Stimulated activated naive CD8-positive, alpha-beta T cell treated with anti-CD3 and anti-CD28 coated beads, Interleukin-15, amount 100 ng/mL, for 72 hours (primary cell): ENCODE results near the gene XPNPEP2.

ENCODE experiments used
- ATAC-seq: fragments of 150-1000 bp; cut with Tn5 transposase; 2 replicates; pipeline ENCODE4 v1.10.0; 2021; ENCODE audit warnings: mild to moderate bottlenecking, moderate library complexity
- DNase-seq, 2 donors: peaks; one replicate each; pipeline ENCODE4 v3.0.0; 2021 to 2022
- H3K27ac Mint-ChIP-seq, 2 donors: one replicate each; pipeline ENCODE4 v1.8.0; 2022; ENCODE audit warnings: mild to moderate bottlenecking in 2 of 2, mixed read lengths in 2 of 2, moderate library complexity in 2 of 2
- H3K27me3 Mint-ChIP-seq: one replicate; pipeline ENCODE4 v1.8.0; 2022; ENCODE audit warnings: mixed read lengths
- H3K4me1 Mint-ChIP-seq: one replicate; pipeline ENCODE4 v1.8.0; 2022; ENCODE audit warnings: mild to moderate bottlenecking, mixed read lengths
- H3K4me3 Mint-ChIP-seq, 2 donors: one replicate each; pipeline ENCODE4 v1.8.0; 2022; ENCODE audit warnings: mild to moderate bottlenecking in 2 of 2, mixed read lengths in 2 of 2, moderate library complexity in 1 of 2
- H3K9me3 Mint-ChIP-seq, 2 donors: one replicate each; pipeline ENCODE4 v1.8.0; 2022; ENCODE audit warnings: mixed read lengths in 2 of 2

The XPNPEP2 gene

DNA sequence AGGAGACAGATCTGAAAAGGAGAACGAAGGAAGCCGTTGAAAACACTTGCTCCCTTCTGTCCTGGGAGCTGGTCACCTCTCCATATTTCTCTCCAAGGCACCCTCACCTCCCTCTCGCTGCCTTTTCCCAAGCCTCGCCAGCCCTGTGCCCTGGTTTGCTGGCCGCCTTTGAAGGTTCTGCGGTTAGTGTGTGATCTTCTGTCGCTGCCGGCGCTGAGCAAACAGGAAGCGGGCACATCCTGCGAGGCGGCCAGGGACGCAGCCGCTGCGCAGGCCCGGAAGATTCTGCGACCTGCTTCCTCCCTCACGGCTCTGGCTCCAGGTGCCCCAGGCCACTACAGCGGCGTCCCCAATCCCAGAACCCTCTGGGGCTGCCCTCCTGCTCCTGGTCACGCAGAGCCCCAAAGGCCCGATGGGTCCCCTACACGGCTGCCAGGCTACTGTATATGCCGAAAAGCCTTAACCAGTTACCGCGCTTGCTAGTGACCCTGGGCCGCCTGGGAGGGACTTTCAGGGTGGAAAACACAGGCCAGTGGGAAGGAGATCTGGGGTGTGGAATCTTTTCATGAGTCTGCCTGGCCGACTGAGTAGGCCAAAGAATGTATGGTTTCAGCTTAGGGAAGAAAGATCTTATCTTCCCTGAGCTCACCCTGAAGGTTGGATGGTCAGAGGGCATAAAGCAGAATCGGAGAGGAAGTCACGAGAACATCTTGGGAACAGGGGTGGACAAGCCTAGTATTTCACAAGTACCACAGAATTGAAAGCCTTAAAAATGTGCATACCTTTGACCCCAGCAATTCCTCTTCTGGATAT, 38.6 kb downstream of the XPNPEP2 start:
- H3K9me3 Mint-ChIP-seq: no peaks in the 10 kb centered on the region
- peak overlapping the region; percentile 90 to 92 for H3K4me3 Mint-ChIP-seq
- H3K27ac Mint-ChIP-seq: peak overlapping the region; percentile 96 to 98
- no peaks in the 10 kb centered on the region for H3K27me3 Mint-ChIP-seq
- H3K4me1 Mint-ChIP-seq: peaks cover 64% of the 10 kb centered on the region
- peak; percentile 27 for ATAC-seq
- DNase-seq: peak; percentile 56 to 74

DNA sequence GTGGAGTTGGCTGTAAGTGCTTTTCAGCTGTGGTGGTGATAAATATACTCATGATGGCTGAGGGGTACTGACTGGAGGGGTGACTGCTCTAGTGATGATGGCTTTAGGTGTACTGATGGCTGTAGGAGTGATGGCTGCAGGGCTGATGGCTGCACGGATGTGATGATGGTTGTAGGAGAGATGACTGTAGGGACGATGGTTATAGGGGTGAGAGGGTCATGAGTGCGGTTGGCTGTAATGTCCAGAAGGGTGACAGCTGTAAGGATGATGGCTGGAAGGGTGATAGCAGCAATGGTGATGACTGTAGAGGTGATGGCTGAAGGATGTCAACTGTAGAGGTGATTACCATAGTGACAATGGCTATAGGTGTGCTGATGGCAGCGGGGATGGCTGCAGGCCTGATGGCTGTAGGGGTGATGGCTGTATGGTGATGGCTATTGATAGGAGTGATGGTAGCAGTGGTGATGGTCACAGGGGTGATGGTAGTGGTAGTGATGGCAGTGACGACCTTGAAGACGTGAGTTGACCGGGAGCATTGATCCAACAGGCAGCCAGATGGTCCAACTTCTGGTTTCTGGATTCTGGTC, 40.4 kb downstream of the XPNPEP2 start:
- H3K27me3 Mint-ChIP-seq: no peaks in the 10 kb centered on the region
- H3K9me3 Mint-ChIP-seq: no peaks in the 10 kb centered on the region
- H3K27ac Mint-ChIP-seq: peak overlapping the region; percentile 89 to 90
- peak overlapping the region; percentile 82 to 90 for H3K4me3 Mint-ChIP-seq
- DNase-seq (no peak), ATAC-seq (no peak)
- peaks cover 65% of the 10 kb centered on the region for H3K4me1 Mint-ChIP-seq

DNA sequence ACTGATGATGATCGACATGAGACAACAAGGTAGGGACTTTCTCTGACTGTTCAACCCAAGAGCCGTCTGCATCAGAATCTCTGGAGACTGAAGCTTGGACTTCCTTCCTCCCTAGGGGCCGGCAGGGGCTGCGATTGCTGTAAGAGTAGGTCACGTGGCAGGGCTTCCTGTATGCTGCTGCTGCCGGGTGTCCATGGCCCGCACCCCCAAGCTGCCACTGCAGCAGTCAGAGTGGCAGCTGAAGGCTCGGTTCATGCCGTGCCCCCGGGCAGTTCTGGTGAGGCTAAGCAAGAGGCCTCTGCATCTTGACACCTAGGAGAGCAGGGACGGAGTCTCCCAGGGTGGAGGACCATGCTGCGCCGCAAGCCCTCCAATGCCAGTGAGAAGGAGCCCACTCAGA, 41.0 kb downstream of the XPNPEP2 start, which contains the start of gene SASH3:
TSS of gene SASH3 (plus strand) at position 203 of the 400 bp plus-strand sequence. CDS start at position 352, 149 bp downstream.
- Mint-ChIP-seq H3K27ac (peak within 1 kb of the TSS; percentile 91), H3K4me1 (peaks cover 63% of the 10 kb centered on the region), H3K9me3 (no peaks in the 10 kb centered on the region), H3K4me3 (peak within 1 kb of the TSS; percentile 82 to 90), H3K27me3 (no peaks in the 10 kb centered on the region)
- ATAC-seq: peak; percentile 53
- DNase-seq: peak in 1 of 2 donors; percentile 79

DNA sequence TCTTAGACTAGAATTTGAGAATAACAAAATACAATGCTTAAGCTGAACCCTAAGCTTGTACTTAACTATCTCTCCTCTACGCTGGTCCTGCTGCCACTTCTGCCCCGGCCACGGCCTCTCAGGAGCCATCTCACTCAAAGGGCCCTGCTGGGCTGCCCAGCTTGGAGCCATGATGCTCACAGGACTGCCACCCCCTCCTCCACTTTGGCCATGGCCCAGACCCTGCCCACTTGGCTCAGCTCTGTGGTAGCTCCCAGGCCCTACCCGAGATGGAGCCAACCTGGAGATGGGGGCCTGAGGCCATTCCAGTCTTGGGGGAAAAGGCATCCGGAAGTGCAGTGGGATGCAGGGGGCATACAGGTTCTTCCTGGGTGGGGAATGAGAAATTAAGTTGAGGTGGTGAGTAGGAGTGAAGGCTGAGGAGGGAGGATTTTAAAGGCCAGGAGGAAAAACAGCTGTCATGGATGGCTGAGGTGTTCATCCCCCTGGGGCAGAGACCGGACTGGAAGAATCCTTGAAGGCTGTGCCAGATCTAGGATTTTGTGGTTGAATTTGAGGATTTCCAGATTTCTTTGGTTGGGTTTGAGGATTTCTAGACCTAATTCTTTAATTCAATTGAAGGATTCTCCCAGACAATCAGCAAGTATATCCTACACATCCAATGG, 41.8 kb downstream of the XPNPEP2 start:
- Mint-ChIP-seq H3K27ac (peak overlapping the region; percentile 91), H3K9me3 (no peaks in the 10 kb centered on the region), H3K27me3 (no peaks in the 10 kb centered on the region), H3K4me3 (peak overlapping the region; percentile 82 to 90), H3K4me1 (peaks cover 61% of the 10 kb centered on the region)
- ATAC-seq (no peak), DNase-seq (peak in 1 of 2 donors; percentile 22)

DNA sequence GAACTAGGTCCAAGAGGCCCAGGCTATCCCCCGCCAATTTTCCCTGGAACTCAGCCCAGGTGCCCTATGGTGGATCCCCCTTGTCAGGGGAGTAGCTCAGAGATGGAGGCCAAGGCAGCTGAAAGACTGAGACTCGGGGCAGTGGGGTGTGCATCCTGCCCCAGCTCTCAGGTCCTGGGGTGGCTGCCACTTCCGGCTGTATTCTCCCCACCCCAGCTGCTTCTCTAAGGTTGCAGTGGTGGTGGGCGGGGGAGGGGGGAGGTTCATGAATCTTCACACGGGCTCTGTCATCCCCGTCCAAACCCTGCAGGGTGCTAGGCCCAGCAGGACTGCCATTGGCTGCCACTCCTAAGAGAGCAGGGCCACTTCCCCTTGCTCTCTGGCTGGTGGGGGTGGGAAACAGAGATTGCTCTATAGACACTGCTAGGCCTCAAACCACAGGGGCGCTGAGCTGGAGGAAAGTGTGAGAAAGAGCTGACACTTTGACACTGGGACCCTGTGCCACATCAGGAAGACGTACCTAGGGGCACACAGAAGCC, 42.4 kb downstream of the XPNPEP2 start:
- DNase-seq (peak; percentile 69 to 90), ATAC-seq (peak; percentile 91)
- Mint-ChIP-seq H3K9me3 (no peaks in the 10 kb centered on the region), H3K4me1 (peaks cover 67% of the 10 kb centered on the region), H3K27me3 (no peaks in the 10 kb centered on the region), H3K27ac (peak overlapping the region; percentile 91), H3K4me3 (peak overlapping the region; percentile 82 to 90)

DNA sequence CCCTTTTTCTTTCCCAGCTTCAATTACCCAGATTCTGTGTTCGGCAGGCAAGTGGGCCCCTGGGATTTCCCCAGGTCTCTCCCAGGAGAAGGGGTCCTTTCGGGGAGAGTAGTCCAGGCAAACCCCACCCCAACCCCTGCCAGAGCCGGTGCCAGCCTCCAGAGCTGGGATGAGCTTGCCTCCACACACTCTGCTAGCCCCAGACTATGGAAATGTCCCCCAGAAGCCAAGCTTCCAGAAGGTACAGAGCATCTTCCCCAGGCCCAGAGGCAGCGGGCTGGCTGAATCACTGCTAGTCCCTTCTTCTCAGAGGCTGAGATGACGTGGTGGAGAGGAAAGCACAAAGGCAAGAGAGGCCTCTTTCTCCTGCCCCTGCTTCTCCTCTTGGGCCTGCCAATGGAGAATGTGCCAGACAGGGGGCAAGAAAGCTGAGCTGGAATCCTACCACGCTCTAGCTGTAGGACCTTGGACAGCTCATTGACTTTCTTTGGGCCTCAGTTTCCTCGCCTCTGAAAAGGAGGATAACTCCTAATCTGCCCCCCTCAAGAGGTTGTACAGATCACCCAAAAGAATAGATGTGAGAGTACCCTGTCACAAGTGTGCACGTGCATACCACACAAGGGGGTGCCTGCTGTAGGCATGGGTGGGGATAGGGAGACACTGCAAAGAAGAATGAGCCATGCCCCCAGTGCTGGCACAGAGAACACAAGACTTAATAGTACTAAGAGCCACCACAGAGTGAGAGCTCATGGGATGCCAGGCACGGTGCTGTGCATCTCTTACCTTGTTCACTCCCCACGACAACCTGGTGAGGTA, 43.1 kb downstream of the XPNPEP2 start:
- peak overlapping the region; percentile 57 to 89 for H3K27ac Mint-ChIP-seq
- ATAC-seq (peak; percentile 41), DNase-seq (peak in 1 of 2 donors; percentile 42)
- H3K27me3 Mint-ChIP-seq: no peaks in the 10 kb centered on the region
- peak overlapping the region; percentile 82 to 90 for H3K4me3 Mint-ChIP-seq
- peaks cover 71% of the 10 kb centered on the region for H3K4me1 Mint-ChIP-seq
- no peaks in the 10 kb centered on the region for H3K9me3 Mint-ChIP-seq

DNA sequence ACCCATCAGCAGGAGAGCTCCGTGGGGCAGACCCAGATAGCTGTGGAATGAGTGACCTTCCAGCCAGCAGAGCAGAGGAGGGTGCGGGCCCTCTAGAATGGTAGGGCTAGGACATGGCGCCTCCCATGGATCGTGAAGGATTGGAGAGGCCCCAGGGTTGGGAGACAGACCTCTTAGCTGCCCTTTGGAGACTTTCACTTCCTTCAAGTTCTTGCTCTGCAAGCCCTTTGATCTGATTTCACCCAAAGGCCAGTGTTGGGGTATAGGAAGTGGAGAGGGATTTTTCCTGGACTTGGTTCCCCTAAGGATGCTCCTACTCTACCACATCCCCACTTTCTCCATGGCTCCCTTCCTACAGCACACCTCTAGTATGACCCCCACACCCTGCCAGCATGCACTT, 43.9 kb downstream of the XPNPEP2 start:
- no peak for ATAC-seq
- H3K27ac Mint-ChIP-seq: peak overlapping the region in 1 of 2 donors; percentile 49
- H3K9me3 Mint-ChIP-seq: no peaks in the 10 kb centered on the region
- H3K27me3 Mint-ChIP-seq: no peaks in the 10 kb centered on the region
- no peak for DNase-seq
- peaks cover 70% of the 10 kb centered on the region for H3K4me1 Mint-ChIP-seq
- H3K4me3 Mint-ChIP-seq: peak overlapping the region; percentile 82 to 90

DNA sequence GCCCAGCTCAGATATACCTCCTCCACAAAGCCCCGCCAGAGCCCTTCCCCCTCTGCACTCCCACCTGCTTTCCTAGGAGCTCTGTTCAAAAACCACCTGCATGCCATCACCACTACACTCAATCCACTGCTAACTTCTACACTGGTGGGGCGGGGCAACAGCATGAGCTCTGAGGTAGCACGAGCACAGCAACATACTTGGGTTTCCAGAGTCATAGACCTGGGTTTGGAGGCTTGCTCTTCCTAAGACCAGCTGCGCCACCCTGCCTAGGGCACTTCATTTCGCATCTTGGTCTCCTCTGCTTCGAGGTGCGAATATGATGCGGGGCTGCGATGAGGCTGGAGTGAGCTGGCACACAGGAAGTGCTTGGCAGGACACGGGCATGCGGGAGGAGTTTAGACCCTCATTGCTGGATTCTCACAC, 44.5 kb downstream of the XPNPEP2 start:
- no peaks in the 10 kb centered on the region for H3K9me3 Mint-ChIP-seq
- H3K4me3 Mint-ChIP-seq: peak overlapping the region; percentile 82 to 90
- peak overlapping the region; percentile 62 to 72 for H3K27ac Mint-ChIP-seq
- peaks cover 70% of the 10 kb centered on the region for H3K4me1 Mint-ChIP-seq
- no peaks in the 10 kb centered on the region for H3K27me3 Mint-ChIP-seq
- DNase-seq: peak in 1 of 2 donors; percentile 26
- ATAC-seq: no peak

DNA sequence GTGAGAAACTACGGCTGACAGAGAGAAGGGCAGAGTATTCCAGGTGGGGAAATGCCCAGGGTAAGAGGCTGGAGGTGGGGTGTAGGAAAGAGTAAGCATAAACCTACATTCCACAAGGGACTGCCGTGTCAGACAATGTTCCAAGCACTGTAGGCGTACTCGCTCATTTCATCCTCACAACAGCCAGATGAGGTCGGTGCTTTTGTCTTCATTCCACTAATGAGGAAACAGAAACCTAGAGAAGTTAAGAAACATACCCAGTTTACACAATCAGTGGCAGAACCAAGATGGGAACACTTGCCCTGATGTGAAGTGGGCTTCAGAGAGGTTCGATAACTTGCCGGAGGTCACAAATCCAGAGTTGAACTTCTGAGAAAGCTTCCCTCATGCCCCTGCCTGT, 45.6 kb downstream of the XPNPEP2 start:
- Mint-ChIP-seq H3K4me1 (peaks cover 65% of the 10 kb centered on the region), H3K9me3 (no peaks in the 10 kb centered on the region), H3K4me3 (peak overlapping the region; percentile 82 to 90), H3K27ac (peak overlapping the region in 1 of 2 donors; percentile 40), H3K27me3 (no peaks in the 10 kb centered on the region)
- no peak for ATAC-seq
- DNase-seq: no peak

DNA sequence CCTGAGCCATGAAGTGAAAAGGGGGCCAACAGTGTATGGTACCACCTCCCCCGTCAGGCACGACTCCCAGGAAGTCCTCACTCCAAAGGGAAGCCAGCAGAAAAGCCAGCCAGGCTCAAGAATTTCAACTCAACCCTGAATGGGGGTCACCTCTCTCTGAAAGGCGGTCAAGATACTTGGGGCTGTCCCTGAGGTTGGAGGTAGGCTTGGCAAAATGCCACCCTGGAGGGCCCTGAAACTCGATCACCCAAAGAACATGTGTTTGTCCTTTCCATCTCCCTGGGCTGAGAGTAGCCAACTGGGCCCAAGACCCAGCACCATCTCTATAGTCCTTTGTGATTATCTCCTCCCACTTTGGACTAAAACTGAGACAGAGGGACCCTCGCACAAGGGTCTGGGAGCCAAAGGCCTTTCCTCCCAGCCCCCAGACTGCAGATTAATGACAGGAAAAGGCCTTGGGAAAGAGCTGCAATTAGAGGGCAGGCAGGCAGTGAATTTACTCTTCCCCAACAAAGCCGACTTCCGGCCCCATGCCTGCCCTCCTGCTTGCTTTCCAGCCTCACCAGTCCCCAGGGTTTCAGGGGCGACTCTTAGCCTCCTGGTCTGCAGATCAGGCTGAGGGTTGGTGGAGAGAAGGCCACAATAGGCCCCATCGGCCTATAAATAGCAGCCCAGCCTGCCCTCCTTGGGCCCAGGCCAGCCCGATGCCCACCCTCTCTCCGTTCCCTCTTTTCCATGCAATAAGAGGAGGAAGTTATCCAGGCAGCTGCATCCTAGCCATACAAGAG, 46.6 kb downstream of the XPNPEP2 start:
- Mint-ChIP-seq H3K27me3 (no peaks in the 10 kb centered on the region), H3K4me3 (peak overlapping the region; percentile 76 to 84), H3K9me3 (no peaks in the 10 kb centered on the region), H3K4me1 (peaks cover 62% of the 10 kb centered on the region), H3K27ac (peak overlapping the region in 1 of 2 donors; percentile 89)
- DNase-seq (no peak), ATAC-seq (no peak)

DNA sequence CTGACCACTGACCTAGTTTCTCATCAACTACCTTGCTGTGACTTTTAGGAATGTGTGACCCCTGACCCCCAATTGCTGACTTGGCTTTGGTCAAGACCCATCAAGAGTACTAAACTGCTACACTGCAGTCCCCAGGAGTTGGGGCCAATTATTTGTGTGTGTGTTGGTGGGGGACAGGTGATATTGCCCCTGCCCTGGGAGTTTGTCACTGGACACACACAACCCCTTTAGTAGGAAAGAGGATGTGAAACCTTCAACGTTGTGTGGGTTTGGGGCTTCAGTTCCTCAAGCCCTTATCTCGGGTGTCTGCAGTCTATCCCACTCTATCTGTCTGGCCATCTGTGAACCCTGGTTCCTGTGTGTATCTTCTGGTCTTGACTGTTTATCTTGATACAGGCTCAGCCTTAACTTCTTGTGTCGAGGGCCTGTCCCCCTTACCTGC, 47.5 kb downstream of the XPNPEP2 start:
- Mint-ChIP-seq H3K27ac (peak overlapping the region; percentile 19 to 72), H3K4me3 (peak overlapping the region; percentile 76 to 84), H3K27me3 (no peaks in the 10 kb centered on the region), H3K4me1 (peaks cover 62% of the 10 kb centered on the region), H3K9me3 (no peaks in the 10 kb centered on the region)
- DNase-seq (no peak), ATAC-seq (no peak)

DNA sequence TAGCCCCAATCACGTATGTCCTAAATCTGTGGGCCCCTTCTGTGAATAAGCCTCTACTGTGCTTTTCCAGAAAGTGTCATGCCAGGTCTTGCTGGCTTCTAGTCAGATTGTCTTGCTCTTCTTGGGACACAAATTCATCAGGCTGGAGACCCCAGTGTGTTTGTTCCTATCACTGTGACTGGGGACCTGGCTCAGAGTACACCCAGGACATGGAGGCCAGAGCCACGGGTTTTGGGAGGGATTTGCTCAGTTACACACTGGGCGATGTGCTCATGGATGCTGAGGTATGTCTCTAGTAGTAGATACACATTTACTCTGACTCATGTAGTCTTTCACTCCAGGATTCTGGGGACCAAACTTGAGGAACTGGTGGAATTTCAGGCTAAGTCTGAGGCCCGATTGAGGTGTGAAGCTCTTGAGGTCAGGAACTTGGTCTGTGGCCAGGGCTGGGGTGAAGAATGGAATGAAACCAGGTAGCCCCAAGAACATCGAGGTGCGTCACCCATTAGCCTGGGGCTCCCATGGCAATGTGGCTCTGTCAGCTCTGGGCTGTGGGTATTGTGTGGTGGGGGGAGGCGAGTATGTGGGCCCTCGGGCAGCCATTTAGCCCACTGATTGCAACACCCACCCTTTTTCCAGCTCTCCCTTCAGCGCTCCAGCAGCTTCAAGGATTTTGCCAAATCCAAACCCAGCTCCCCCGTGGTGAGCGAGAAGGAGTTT, 48.7 kb downstream of the XPNPEP2 start:
- Mint-ChIP-seq H3K4me3 (peak overlapping the region; percentile 53 to 55), H3K27me3 (no peaks in the 10 kb centered on the region), H3K4me1 (peaks cover 55% of the 10 kb centered on the region), H3K9me3 (no peaks in the 10 kb centered on the region), H3K27ac (peak overlapping the region; percentile 80 to 89)
- ATAC-seq (no peak), DNase-seq (no peak)

DNA sequence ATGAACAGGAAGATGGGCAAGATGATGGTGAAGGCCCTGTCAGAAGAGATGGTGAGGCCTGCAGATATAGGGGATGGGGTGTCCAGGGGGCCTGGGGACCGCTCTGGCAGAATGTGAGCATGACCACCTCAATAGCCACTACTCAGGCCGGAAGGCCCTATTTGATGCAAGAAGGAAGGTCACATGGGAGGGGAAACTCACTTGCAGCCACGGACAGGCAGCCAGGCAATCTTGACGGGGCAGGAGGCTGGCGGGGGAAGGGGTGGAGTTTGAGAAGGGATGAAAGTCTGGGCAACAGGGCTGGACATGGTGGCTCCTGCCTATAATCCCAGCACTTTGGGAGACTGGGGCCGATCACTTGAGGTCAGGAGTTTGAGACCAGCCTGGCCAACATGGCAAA, 49.7 kb downstream of the XPNPEP2 start:
- H3K4me3 Mint-ChIP-seq: no peak overlapping the region
- peaks cover 45% of the 10 kb centered on the region for H3K4me1 Mint-ChIP-seq
- H3K27me3 Mint-ChIP-seq: no peaks in the 10 kb centered on the region
- H3K27ac Mint-ChIP-seq: peak overlapping the region; percentile 80
- no peaks in the 10 kb centered on the region for H3K9me3 Mint-ChIP-seq
- DNase-seq (no peak), ATAC-seq (no peak)

DNA sequence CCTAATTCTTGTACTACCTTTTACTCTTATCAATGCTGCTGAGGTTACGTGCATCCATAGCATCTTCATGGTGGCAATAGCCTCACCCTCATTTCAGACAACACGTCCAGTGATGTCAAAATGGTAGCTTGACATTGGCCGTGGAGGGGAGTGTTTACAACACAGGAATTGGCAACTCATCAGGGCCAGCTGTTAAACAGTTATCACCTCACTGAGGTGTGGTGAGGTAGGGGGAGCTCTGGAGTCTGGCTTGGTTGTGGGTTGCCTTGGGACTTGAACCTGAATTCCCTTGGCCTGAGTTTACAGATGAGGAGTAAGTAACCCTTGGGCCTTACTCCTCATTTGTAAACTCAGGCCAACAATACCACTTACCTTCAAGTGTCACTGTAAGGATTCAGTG, 51.4 kb downstream of the XPNPEP2 start:
- ATAC-seq (no peak), DNase-seq (no peak)
- peaks cover 42% of the 10 kb centered on the region for H3K4me1 Mint-ChIP-seq
- no peaks in the 10 kb centered on the region for H3K9me3 Mint-ChIP-seq
- no peaks in the 10 kb centered on the region for H3K27me3 Mint-ChIP-seq
- H3K4me3 Mint-ChIP-seq: no peak overlapping the region
- no peak overlapping the region for H3K27ac Mint-ChIP-seq
